Naive thymus-derived CD4-positive, alpha-beta T cell (primary cell): ENCODE data around the gene HTR4. TPM values are rescaled to one million over a fixed set of nuclear protein-coding genes. Genes with fewer than 3 reads are reported as not detected.
A peak's percentile ranks its signal among the peaks of the same experiment; 100 is the strongest.

ENCODE experiments used
- ATAC-seq: fragments of 150-1000 bp; cut with Tn5 transposase; 2 replicates; pipeline ENCODE4 v1.10.0; 2021; ENCODE audit warnings: mild to moderate bottlenecking, moderate library complexity
- CTCF ChIA-PET: fragments of 350-600 bp; sonication (Branson Sonifier 250); formaldehyde crosslinking; loops from one replicate; lab custom pipeline; 2021; ENCODE audit warnings: antibody characterized with exemption; lab: Charles Lee
- POLR2A ChIA-PET: fragments of 350-600 bp; sonication (Branson Sonifier 250); formaldehyde crosslinking; loops from one replicate; lab custom pipeline; 2021; ENCODE audit warnings: antibody characterized with exemption, inconsistent platforms; lab: Charles Lee
- DNase-seq, 9 donors: peaks; one replicate each; pipeline versions ENCODE4 v3.0.0 to v3.0.0-alpha.2; 2020 to 2022; ENCODE audit warnings: mixed read lengths in 1 of 9
- H3K27ac ChIP-seq: one replicate; pipeline ENCODE4 v1.7.0; 2013; ENCODE audit warnings: mild to moderate bottlenecking, low read depth, low read length, moderate library complexity
- H3K27me3 ChIP-seq, 2 donors: one replicate each; pipeline ENCODE4 v1.7.0; 2013; ENCODE audit warnings: low read length in 2 of 2, mild to moderate bottlenecking in 2 of 2, moderate library complexity in 2 of 2; ENCODE audit not compliant: control insufficient read depth in 2 of 2, insufficient read depth in 2 of 2
- H3K36me3 ChIP-seq, 3 experiments: 1 replicate in 2 of 3; 2 replicates in 1 of 3; pipeline ENCODE4 v1.7.0; 2013; ENCODE audit warnings: low read length in 3 of 3, mild to moderate bottlenecking in 3 of 3, moderate library complexity in 1 of 3; ENCODE audit not compliant: insufficient read depth in 3 of 3, control insufficient read depth in 2 of 3
- H3K4me1 ChIP-seq, 2 donors: one replicate each; pipeline ENCODE4 v1.7.0; 2013; ENCODE audit warnings: low read length in 2 of 2, mild to moderate bottlenecking in 2 of 2, moderate library complexity in 1 of 2; ENCODE audit not compliant: control insufficient read depth in 2 of 2, insufficient read depth in 2 of 2
- H3K4me3 ChIP-seq: 2 replicates; pipeline ENCODE4 v1.7.0; 2013; ENCODE audit warnings: mild to moderate bottlenecking, low read length
- H3K9me3 ChIP-seq, 3 experiments: 1 replicate in 2 of 3; 2 replicates in 1 of 3; pipeline ENCODE4 v1.7.0; 2013; ENCODE audit warnings: low read length in 3 of 3; ENCODE audit not compliant: control insufficient read depth in 2 of 3
- H3K27ac Mint-ChIP-seq, 9 donors: one replicate each; pipeline ENCODE4 v1.8.0; 2020 to 2022; ENCODE audit warnings: mixed read lengths in 9 of 9, mild to moderate bottlenecking in 8 of 9, moderate library complexity in 5 of 9, inconsistent platforms in 2 of 9
- H3K27me3 Mint-ChIP-seq, 5 donors: one replicate each; pipeline ENCODE4 v1.8.0; 2021 to 2022; ENCODE audit warnings: mixed read lengths in 5 of 5, mild to moderate bottlenecking in 1 of 5
- H3K36me3 Mint-ChIP-seq, 5 donors: one replicate each; pipeline ENCODE4 v1.8.0; 2020 to 2022; ENCODE audit warnings: mixed read lengths in 5 of 5, mild to moderate bottlenecking in 3 of 5, inconsistent platforms in 1 of 5
- H3K4me1 Mint-ChIP-seq, 7 donors: one replicate each; pipeline ENCODE4 v1.8.0; 2020 to 2022; ENCODE audit warnings: mixed read lengths in 7 of 7, mild to moderate bottlenecking in 3 of 7, inconsistent platforms in 1 of 7
- H3K4me3 Mint-ChIP-seq, 10 donors: one replicate each; pipeline ENCODE4 v1.8.0; 2020 to 2022; ENCODE audit warnings: mild to moderate bottlenecking in 10 of 10, mixed read lengths in 10 of 10, moderate library complexity in 6 of 10, inconsistent platforms in 2 of 10
- H3K9me3 Mint-ChIP-seq, 11 donors: one replicate each; pipeline ENCODE4 v1.8.0; 2020 to 2022; ENCODE audit warnings: mixed read lengths in 11 of 11, mild to moderate bottlenecking in 4 of 11, inconsistent platforms in 1 of 11, moderate library complexity in 1 of 11
- intact Hi-C, 2 donors: fragments of 100-400 bp; cut with micrococcal nuclease; formaldehyde crosslinking; loops; one replicate each; pipeline ENCODE4 v1.15.1; 2023
- polyA plus RNA-seq, 2 donors: library from polyadenylated mRNA; unstranded; fragments of 300-500 nt; fragmentation: Illumina TruSeq; gene quantifications; one replicate each; pipeline ENCODE4 v1.2.3, GENCODE V29; 2021
- total RNA-seq, 6 experiments: library from RNA in 5 of 6; stranded (reverse) in 5 of 6; gene quantifications; 1 replicate in 5 of 6; 2 replicates in 1 of 6; pipeline ENCODE4 v1.2.3 and lab custom pipeline; 2021 to 2026

HTR4 gene
- total and polyA plus RNA-seq, 7 experiments from 2014 or later: not detected

DNA sequence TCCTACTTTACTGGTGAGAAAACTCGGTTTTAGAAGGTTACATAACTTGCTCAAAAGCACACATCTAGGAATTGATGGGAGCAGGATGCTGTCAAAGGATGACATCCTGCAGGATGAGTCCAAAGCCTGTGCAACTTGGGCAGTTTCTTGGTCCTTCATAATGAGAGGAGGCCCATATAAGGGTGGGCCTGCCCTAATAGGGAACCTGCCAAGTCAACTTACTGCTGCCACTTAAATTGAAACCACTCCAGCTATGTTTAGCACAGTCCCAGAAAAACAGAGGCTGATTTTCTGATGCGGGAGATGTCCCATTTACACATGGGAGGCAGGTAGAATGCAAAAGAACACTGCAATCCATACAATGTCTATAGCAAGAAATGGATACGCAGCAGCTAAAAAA is 208.7 kb downstream of the HTR4 start:
- POLR2A ChIA-PET: no interaction called here

DNA sequence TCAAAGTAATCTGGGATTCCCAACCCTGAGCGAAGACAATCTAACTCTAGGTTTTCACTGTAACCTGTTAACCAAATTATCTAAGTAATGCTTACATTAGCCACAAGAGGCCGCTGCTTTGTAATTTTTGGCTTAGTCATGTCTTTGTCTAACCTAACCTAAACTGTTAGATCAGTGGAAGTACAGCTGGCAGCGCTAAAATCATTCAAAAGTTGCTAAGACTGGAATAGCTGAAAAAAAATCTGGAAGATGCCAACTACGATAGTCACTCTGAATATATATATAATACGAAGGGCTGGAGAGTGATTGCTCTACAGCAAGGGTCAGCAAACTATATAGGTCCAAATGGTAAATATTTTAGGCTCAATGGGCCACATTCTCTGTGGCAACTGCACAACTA is 210.3 kb downstream of the HTR4 start:
- H3K4me1 ChIP-seq: no peaks in the 10 kb centered on the region
- Mint-ChIP-seq H3K27ac (peak overlapping the region in 2 of 9 donors; percentile 12 to 40), H3K36me3 (peaks cover 3 to 17% (median 11%) of the 10 kb centered on the region in 5 donors), H3K4me1 (peaks cover 0 to 5% (median 0%) of the 10 kb centered on the region in 7 donors), H3K27me3 (peaks cover 0 to 2% (median 0%) of the 10 kb centered on the region in 5 donors), H3K9me3 (no peaks in the 10 kb centered on the region), H3K4me3 (no peak overlapping the region)
- no peak overlapping the region for H3K4me3 ChIP-seq
- DNase-seq (peak in 7 of 9 donors; percentile 23 to 53 (median 41)), ATAC-seq (peak; percentile 84)
- H3K36me3 ChIP-seq: peaks cover 7 to 34% (median 9%) of the 10 kb centered on the region in 3 experiments
- no peak overlapping the region for H3K27ac ChIP-seq
- H3K27me3 ChIP-seq: no peaks in the 10 kb centered on the region
- CTCF ChIA-PET: interaction anchor here (0.6 to 2.9 kb wide), 7 partner anchors 8 to 336 kb away, joined by 3 to 14 read pairs (median 3); no protein-coding TSS in a partner anchor
- intact Hi-C loops: loop anchor here (1.0 to 10.0 kb wide), 10 partner anchors 21 to 670 kb away; no protein-coding TSS in a partner anchor
- POLR2A ChIA-PET: no interaction called here
- no peaks in the 10 kb centered on the region for H3K9me3 ChIP-seq

More for the DNA sequence above, 208.7 kb downstream of the HTR4 start:
- DNase-seq: no peak
- no peaks in the 10 kb centered on the region for H3K9me3 Mint-ChIP-seq
- Histone ChIP-seq H3K4me1 (no peaks in the 10 kb centered on the region), H3K27me3 (no peaks in the 10 kb centered on the region), H3K9me3 (no peaks in the 10 kb centered on the region), H3K27ac (no peak overlapping the region), H3K4me3 (no peak overlapping the region), H3K36me3 (peaks cover 0 to 19% (median 5%) of the 10 kb centered on the region in 3 experiments)
- H3K4me1 Mint-ChIP-seq: peaks cover 0 to 5% (median 0%) of the 10 kb centered on the region in 7 donors
- ATAC-seq: no peak
- peaks cover 0 to 2% (median 0%) of the 10 kb centered on the region in 5 donors for H3K27me3 Mint-ChIP-seq
- H3K27ac Mint-ChIP-seq: no peak overlapping the region
- CTCF ChIA-PET: no interaction called here
- H3K4me3 Mint-ChIP-seq: no peak overlapping the region
- peaks cover 0 to 11% (median 5%) of the 10 kb centered on the region in 5 donors for H3K36me3 Mint-ChIP-seq
- intact Hi-C loops: loop anchor here (2.0 to 10.0 kb wide), 4 partner anchors 23 to 589 kb away; no protein-coding TSS in a partner anchor

DNA sequence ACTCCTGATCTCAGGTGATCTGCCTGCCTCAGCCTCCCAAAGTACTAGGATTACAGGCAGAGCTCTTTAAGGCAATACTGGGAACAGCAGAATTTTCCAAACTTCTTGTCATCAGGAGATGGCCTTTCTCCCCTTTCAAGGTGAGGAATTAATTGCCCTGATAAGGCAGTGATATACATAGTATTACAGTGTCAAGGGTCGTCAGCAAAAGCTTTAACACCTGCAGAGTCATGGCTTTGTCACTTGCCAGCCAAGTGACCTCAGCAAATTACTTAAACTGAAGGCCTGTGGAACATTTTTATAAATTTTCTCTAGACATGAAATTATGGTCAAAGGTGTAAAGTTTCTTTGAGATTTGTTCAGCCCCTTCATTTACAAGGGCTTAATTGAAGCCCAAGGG is 211.1 kb downstream of the HTR4 start:
- H3K4me3 Mint-ChIP-seq: no peak overlapping the region
- no peaks in the 10 kb centered on the region for H3K9me3 Mint-ChIP-seq
- H3K27ac Mint-ChIP-seq: peak overlapping the region in 1 of 9 donors; percentile 40
- Histone ChIP-seq H3K36me3 (peaks cover 7 to 42% (median 14%) of the 10 kb centered on the region in 3 experiments), H3K9me3 (no peaks in the 10 kb centered on the region), H3K4me1 (no peaks in the 10 kb centered on the region), H3K4me3 (no peak overlapping the region), H3K27ac (no peak overlapping the region), H3K27me3 (no peaks in the 10 kb centered on the region)
- ATAC-seq: no peak
- H3K4me1 Mint-ChIP-seq: peaks cover 0 to 5% (median 0%) of the 10 kb centered on the region in 7 donors
- ChIA-PET CTCF (interaction anchor here (0.9 to 2.9 kb wide), 5 partner anchors 11 to 288 kb away, joined by 3 to 14 read pairs (median 4); no protein-coding TSS in a partner anchor), POLR2A (no interaction called here)
- no peak for DNase-seq
- peaks cover 3 to 21% (median 12%) of the 10 kb centered on the region in 5 donors for H3K36me3 Mint-ChIP-seq
- intact Hi-C loops: loop anchor here (1.0 to 10.0 kb wide), 3 partner anchors 46 to 592 kb away; no protein-coding TSS in a partner anchor
- H3K27me3 Mint-ChIP-seq: no peaks in the 10 kb centered on the region

DNA sequence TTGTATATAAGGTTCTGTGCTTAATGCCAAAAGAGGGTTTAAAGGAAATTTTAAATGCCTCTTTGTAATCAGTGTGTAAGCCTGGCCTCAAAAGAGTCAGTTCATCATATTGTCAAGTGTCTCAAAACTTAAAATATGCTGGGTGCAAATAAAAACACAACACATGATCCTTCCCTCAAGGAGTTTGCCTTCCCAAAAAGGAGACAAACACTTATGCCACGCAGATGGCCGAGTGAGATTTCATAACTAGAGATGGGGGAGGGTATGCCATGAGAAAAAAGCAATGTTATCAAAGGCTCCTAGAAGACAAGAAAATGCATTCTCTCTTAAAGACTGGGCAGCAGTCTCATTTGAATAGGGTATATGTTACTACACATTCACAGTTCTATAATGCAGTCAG is 215.4 kb downstream of the HTR4 start:
- Mint-ChIP-seq H3K27me3 (no peaks in the 10 kb centered on the region), H3K9me3 (no peaks in the 10 kb centered on the region), H3K36me3 (peaks cover 3 to 32% (median 15%) of the 10 kb centered on the region in 5 donors), H3K4me3 (no peak overlapping the region), H3K27ac (peak overlapping the region in 5 of 9 donors; percentile 1 to 74 (median 21)), H3K4me1 (peaks cover 0 to 8% (median 4%) of the 10 kb centered on the region in 7 donors)
- ATAC-seq: no peak
- Histone ChIP-seq H3K4me1 (no peaks in the 10 kb centered on the region), H3K4me3 (no peak overlapping the region), H3K27ac (no peak overlapping the region), H3K9me3 (no peaks in the 10 kb centered on the region), H3K36me3 (peaks cover 13 to 72% (median 25%) of the 10 kb centered on the region in 3 experiments), H3K27me3 (no peaks in the 10 kb centered on the region)
- DNase-seq: no peak
- intact Hi-C loops: no loop called here
- ChIA-PET POLR2A (no interaction called here), CTCF (no interaction called here)

DNA sequence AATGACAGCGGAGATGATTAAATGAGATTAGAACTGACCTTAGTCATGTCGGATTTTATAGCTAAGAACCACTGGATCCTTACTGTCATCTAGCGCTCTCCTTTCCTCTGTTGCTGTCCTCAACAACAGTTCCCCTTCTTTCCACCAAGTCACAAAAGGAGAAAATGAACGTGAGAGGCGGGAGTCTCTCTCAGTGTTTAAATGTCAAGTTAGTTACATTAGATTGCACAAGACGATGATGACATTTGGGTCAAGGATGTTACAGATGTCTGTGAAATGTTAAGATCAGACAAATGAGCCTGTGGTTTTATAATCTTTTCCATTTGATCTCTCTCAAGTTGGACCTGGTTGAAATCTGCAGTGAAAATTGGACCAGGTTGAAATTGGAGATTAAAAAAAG is 217.1 kb downstream of the HTR4 start:
- no peak overlapping the region for H3K4me3 ChIP-seq
- H3K36me3 ChIP-seq: peaks cover 13 to 76% (median 25%) of the 10 kb centered on the region in 3 experiments
- CTCF ChIA-PET: no interaction called here
- H3K9me3 ChIP-seq: no peaks in the 10 kb centered on the region
- H3K4me3 Mint-ChIP-seq: no peak overlapping the region
- H3K27ac Mint-ChIP-seq: peak overlapping the region in 8 of 9 donors; percentile 35 to 88 (median 76)
- no peak overlapping the region for H3K27ac ChIP-seq
- no peak for DNase-seq
- peaks cover 2 to 8% (median 5%) of the 10 kb centered on the region in 7 donors for H3K4me1 Mint-ChIP-seq
- no peaks in the 10 kb centered on the region for H3K27me3 ChIP-seq
- POLR2A ChIA-PET: no interaction called here
- H3K36me3 Mint-ChIP-seq: peaks cover 11 to 46% (median 25%) of the 10 kb centered on the region in 5 donors
- ATAC-seq: peak; percentile 50
- H3K27me3 Mint-ChIP-seq: no peaks in the 10 kb centered on the region
- intact Hi-C loops: no loop called here
- H3K4me1 ChIP-seq: no peaks in the 10 kb centered on the region
- H3K9me3 Mint-ChIP-seq: no peaks in the 10 kb centered on the region

DNA sequence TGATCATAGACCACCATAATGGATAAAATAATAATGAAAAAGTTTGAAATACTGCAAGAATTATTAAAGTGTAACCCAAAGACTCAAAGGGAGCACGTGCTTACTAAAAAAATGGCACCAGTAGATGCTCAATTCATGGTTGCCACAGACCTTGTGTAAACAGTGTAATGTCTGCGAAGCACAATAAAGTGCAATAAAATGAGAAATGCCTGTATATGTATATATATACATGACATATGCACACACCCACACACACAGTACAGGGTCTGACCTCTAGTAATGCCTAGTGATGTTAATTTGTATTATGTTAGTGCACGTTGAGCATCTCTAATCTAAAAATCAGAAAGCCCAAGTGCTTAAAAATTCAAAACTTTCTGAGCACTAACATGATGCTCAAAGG is 218.3 kb downstream of the HTR4 start:
- Mint-ChIP-seq H3K4me3 (no peak overlapping the region), H3K36me3 (peaks cover 11 to 47% (median 24%) of the 10 kb centered on the region in 5 donors), H3K27me3 (no peaks in the 10 kb centered on the region), H3K4me1 (peaks cover 2 to 15% (median 9%) of the 10 kb centered on the region in 7 donors), H3K27ac (peak overlapping the region in 1 of 9 donors; percentile 25), H3K9me3 (no peaks in the 10 kb centered on the region)
- ChIA-PET POLR2A (no interaction called here), CTCF (no interaction called here)
- ATAC-seq (no peak), DNase-seq (no peak)
- Histone ChIP-seq H3K9me3 (no peaks in the 10 kb centered on the region), H3K4me1 (no peaks in the 10 kb centered on the region), H3K27ac (no peak overlapping the region), H3K4me3 (no peak overlapping the region), H3K36me3 (peaks cover 13 to 67% (median 21%) of the 10 kb centered on the region in 3 experiments), H3K27me3 (no peaks in the 10 kb centered on the region)
- intact Hi-C loops: no loop called here
